Activated CD4-positive, alpha-beta memory T cell treated with anti-CD3 and anti-CD28 coated beads for 36 hours (primary cell): ENCODE results near the gene CNOT4. TPM values are rescaled to one million over a fixed set of nuclear protein-coding genes. Genes with fewer than 3 reads are reported as not detected.

Experiments
- total RNA-seq, 2 experiments: library from RNA; stranded (reverse); gene quantifications; one replicate each; pipeline ENCODE4 v1.2.3, GENCODE V29; 2021

Gene CNOT4
- total RNA-seq, 2 experiments from 2014 or later: 16.1 to 17.4 TPM

Other genes starting within 250 kb of the CNOT4 start
- 100 to 1,000 TPM; 126 to 132 TPM for gene NUP205, start 47.8 kb upstream of the CNOT4 start, total RNA-seq
- 10 to 100 TPM; 17.3 to 17.8 TPM for gene STMP1, start 152.4 kb upstream of the CNOT4 start, total RNA-seq
- not detected for gene SLC13A4, start 218.1 kb upstream of the CNOT4 start, total RNA-seq
- gene FAM180A, start 238.7 kb upstream of the CNOT4 start, total RNA-seq: not detected